OCI-LY7 (cell line): ENCODE measurements around the gene CDC6. TPM values are rescaled to one million over a fixed set of nuclear protein-coding genes. Genes with fewer than 3 reads are reported as not detected.

ENCODE experiments used
- BruUV-seq: library from RNA; stranded (reverse); fragments of 400-500 nt; replicated peaks from 2 replicates; lab custom pipeline; 2021; lab: Mats Ljungman, UMichigan
- CTCF ChIA-PET: fragments of 300-600 bp; sonication (Branson Sonifier 250); formaldehyde crosslinking; loops from one replicate; lab custom pipeline; 2022; ENCODE audit warnings: antibody characterized with exemption; ENCODE audit not compliant: unreplicated experiment; lab: Charles Lee
- POLR2A ChIA-PET: fragments of 300-600 bp; sonication (Branson Sonifier 250); formaldehyde crosslinking; loops from one replicate; lab custom pipeline; 2022; ENCODE audit warnings: antibody characterized with exemption; lab: Charles Lee
- DNase-seq: peaks from one replicate; pipeline ENCODE4 v3.0.0-alpha.2; 2015; ENCODE audit warnings: low spot score
- H2AFZ ChIP-seq: fragments of 200-600 bp; sonication (generic), shearing (Covaris generic); 2 replicates; pipeline ENCODE4 v1.6.1; 2014; ENCODE audit warnings: mild to moderate bottlenecking, antibody characterized with exemption, low read length, moderate library complexity
- H3K27ac ChIP-seq: fragments of 200-600 bp; sonication (generic); 2 replicates; pipeline ENCODE4 v1.5.1; 2014; ENCODE audit warnings: mixed run types, low read depth, mild to moderate bottlenecking, moderate library complexity, low read length, inconsistent platforms; ENCODE audit not compliant: poor library complexity, severe bottlenecking
- H3K36me3 ChIP-seq: fragments of 200-600 bp; sonication (generic); 2 replicates; pipeline ENCODE4 v1.6.1; 2014; ENCODE audit warnings: mild to moderate bottlenecking, antibody characterized with exemption, low read length, moderate library complexity, mixed read lengths; ENCODE audit not compliant: insufficient read depth
- H3K4me1 ChIP-seq: fragments of 200-600 bp; sonication (generic); 2 replicates; pipeline ENCODE4 v1.5.1; 2014; ENCODE audit warnings: mild to moderate bottlenecking, low read length; ENCODE audit not compliant: insufficient read depth, poor library complexity, severe bottlenecking
- H3K4me2 ChIP-seq: fragments of 200-600 bp; sonication (generic); 2 replicates; pipeline ENCODE4 v1.6.1; 2014; ENCODE audit warnings: mild to moderate bottlenecking, low read length
- H3K4me3 ChIP-seq: fragments of 200-600 bp; sonication (generic); 2 replicates; pipeline ENCODE4 v1.5.1; 2014; ENCODE audit warnings: mild to moderate bottlenecking, low read depth, low read length; ENCODE audit not compliant: poor library complexity, severe bottlenecking
- H3K79me2 ChIP-seq: fragments of 200-600 bp; sonication (generic); 2 replicates; pipeline ENCODE4 v1.6.1; 2016; ENCODE audit warnings: low read depth, mild to moderate bottlenecking, low read length, moderate library complexity, mixed read lengths; ENCODE audit not compliant: insufficient read depth
- H3K9me2 ChIP-seq: fragments of 200-600 bp; sonication (generic); 2 replicates; pipeline ENCODE4 v1.6.1; 2016; ENCODE audit warnings: mild to moderate bottlenecking, low read length, mixed read lengths; ENCODE audit not compliant: insufficient read depth
- H3K9me3 ChIP-seq: fragments of 200-600 bp; sonication (generic); 2 replicates; pipeline ENCODE4 v1.6.1; 2014; ENCODE audit warnings: mild to moderate bottlenecking, mixed run types, low read length, mixed read lengths
- H4K20me1 ChIP-seq: fragments of 200-600 bp; sonication (generic); 2 replicates; pipeline ENCODE4 v1.6.1; 2014; ENCODE audit warnings: mild to moderate bottlenecking, antibody characterized with exemption, low read length, moderate library complexity, mixed read lengths; ENCODE audit not compliant: insufficient read depth
- CTCF ChIP-seq: fragments of 200-600 bp; sonication (generic); conservative IDR thresholded peaks from 2 replicates; pipeline ENCODE4 v1.5.1; 2014; ENCODE audit warnings: mild to moderate bottlenecking, antibody characterized with exemption, low read length, moderate library complexity, mixed read lengths
- EZH2phosphoT487 ChIP-seq: fragments of 200-600 bp; sonication (generic); IDR thresholded peaks from 2 replicates; pipeline ENCODE4 v1.6.1; 2018; ENCODE audit warnings: low read depth, borderline replicate concordance, mild to moderate bottlenecking, mixed run types, antibody characterized with exemption, low read length, moderate library complexity, mixed read lengths
- intact Hi-C: fragments of 100-400 bp; cut with micrococcal nuclease; formaldehyde crosslinking; loops from one replicate; pipeline ENCODE4 v1.10.0; 2022; ENCODE audit not compliant: unreplicated experiment
- total RNA-seq, 2 experiments: library from RNA; depleted of rRNA in 1 of 2; stranded (reverse); fragments of >200 nt in 1 of 2; shearing (Covaris generic) in 1 of 2; gene quantifications; 2 replicates each; pipeline ENCODE4 v1.2.3, GENCODE V29; 2014 to 2022

The CDC6 gene
- total RNA-seq, 2 experiments from 2014 or later: 75.2 to 132 TPM

GRCh38 chr17:40325156-40326013 lies 37.7 kb downstream of the CDC6 start:
- intact Hi-C loops: no loop called here
- Histone ChIP-seq H3K9me2 (no peaks in the 10 kb centered on the region), H3K9me3 (no peaks in the 10 kb centered on the region), H3K4me1 (peaks cover 73% of the 10 kb centered on the region), H3K4me3 (no peak overlapping the region), H3K79me2 (no peaks in the 10 kb centered on the region), H2AFZ (no peak overlapping the region), H3K4me2 (peak overlapping the region; percentile 50), H3K27ac (no peak overlapping the region), H3K36me3 (no peaks in the 10 kb centered on the region), H4K20me1 (peaks cover 23% of the 10 kb centered on the region)
- TF ChIP-seq CTCF (no peak), EZH2phosphoT487 (no peak)
- ChIA-PET POLR2A (interaction anchor here (1.6 kb wide), 1 partner anchor 8 kb away, joined by 4 read pairs; no protein-coding TSS in a partner anchor), CTCF (interaction anchor here (1.1 kb wide), 1 partner anchor 18 kb away, joined by 3 read pairs; no protein-coding TSS in a partner anchor)
- BruUV-seq: no TSS peak
- DNase-seq: no peak

- Histone ChIP-seq H3K36me3 (no peaks in the 10 kb centered on the region), H3K4me1 (peaks cover 74% of the 10 kb centered on the region), H2AFZ (no peak overlapping the region), H3K4me2 (peak overlapping the region; percentile 50), H3K27ac (no peak overlapping the region), H3K4me3 (no peak overlapping the region), H3K9me3 (no peaks in the 10 kb centered on the region), H4K20me1 (peaks cover 23% of the 10 kb centered on the region), H3K9me2 (no peaks in the 10 kb centered on the region), H3K79me2 (no peaks in the 10 kb centered on the region)
- DNase-seq: peak; percentile 57
- no TSS peak for BruUV-seq
- POLR2A ChIA-PET: interaction anchor here (0.6 to 1.5 kb wide), 2 partner anchors 38 to 380 kb away, joined by 3 read pairs; partner anchors contain the start of gene CDC6
- intact Hi-C loops: no loop called here
- TF ChIP-seq CTCF (no peak), EZH2phosphoT487 (no peak)
- CTCF ChIA-PET: interaction anchor here (1.1 kb wide), 1 partner anchor 19 kb away, joined by 3 read pairs; no protein-coding TSS in a partner anchor
Measured at GRCh38 chr17:40326014-40326831, 38.5 kb downstream of the CDC6 start.
